Smooth muscle cell of the brain vasculature (primary cell): ENCODE results near the gene CKB.
"Not testable (repeated sequence)": the region's sequence is repeated elsewhere in the genome, so short reads cannot be mapped to it uniquely, and the experiment has no call there.

ENCODE experiments used
- DNase-seq: peaks from one replicate; pipeline ENCODE4 v3.0.0-alpha.2; 2012; ENCODE audit warnings: low read depth, low spot score

The CKB gene

GRCh38 chr14:103526247-103526913 is 3.8 kb upstream of the CKB start:
- no peak for DNase-seq

DNA sequence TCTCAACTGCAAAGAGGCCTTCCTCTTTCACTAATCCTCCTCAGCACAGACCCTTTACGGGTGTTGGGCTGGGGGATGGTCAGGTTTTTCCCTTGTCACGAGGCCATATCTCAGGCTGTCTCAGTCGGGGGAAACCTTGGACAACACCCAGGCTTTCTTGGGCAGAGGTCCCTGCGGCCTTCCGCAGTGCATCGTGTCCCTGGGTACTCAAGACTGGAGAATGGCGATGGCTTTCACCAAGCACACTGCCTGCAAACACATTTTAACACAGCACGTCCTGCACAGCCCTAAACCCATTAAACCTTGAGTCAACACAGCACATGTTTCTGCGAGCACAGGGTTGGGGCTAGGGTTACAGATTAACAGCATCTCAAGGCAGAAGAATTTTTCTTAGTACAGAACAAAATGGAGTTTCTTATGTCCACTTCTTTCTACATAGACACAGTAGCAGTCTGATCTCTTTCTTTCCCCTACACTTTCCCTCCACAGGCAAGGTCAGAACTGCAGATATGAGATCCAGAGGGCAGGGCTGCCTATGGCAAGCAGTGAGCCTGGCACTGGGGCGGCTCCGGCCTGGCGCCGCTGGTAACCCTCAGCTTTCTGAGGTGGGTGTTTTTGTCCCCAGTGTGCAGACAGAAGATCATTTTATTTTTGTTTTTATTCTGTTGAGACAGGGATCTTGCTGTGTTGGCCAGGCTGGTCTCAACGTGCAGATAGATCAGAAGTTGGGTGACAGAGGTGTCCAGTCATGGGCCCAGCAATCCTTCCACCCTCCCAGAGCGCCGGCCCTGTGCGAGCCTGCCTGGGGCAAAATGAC is 3.0 kb upstream of the CKB start:
- not testable (repeated sequence) for DNase-seq

GRCh38 chr14:103524002-103524935 is 1.6 kb upstream of the CKB start:
- DNase-seq = no peak

DNA sequence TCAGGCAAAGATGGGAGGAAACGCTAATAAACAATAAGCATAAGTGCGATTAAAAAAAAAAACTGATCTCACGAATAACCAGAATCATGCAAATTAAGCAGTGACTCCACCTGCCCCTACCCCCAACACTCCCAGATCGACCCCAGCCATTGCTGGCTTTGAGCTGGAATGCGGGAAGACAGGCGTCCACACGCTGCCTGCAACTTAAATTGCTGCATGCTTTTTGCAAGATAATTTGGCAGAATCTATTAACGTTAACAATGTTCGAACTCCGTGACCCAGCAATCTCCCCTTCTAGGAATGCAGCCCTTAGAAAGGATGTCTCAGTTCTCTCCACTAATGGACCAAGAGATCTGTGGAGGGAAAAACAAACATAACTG is 935 bp upstream of the CKB start:
- DNase-seq = no peak

DNA sequence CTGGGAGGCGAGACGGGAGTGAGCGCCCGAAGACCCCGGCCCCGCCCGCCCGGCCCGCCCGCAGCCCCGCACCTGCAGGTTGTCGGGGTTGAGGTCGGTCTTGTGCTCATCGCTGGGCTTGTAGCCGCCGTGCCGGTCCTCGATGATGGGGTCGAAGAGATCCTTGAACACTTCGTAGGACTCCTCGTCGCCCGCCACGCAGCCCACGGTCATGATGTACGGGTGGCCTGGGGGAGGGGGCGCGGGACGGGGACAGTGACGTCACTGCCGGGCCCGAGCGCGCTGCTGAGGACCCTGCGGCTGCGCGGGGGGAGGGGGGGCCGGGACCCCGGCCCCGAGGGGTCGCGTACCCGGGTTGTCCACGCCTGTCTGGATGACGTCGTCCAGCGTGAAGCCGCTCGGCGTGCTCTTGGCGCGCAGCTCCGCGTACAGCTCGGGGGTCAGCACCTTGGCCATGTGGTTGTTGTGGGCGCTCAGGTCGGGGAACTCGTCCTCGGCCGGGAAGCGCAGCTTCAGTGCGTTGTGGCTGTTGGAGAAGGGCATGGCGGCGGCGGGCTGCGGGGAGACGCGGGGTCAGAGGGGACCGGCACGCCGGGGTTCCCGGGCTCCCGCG is 573 bp downstream of the CKB start:
- DNase-seq = no peak

- no peak for DNase-seq
Observed at GRCh38 chr14:103521438-103521950, 1.1 kb downstream of the CKB start.

GRCh38 chr14:103520657-103521437 is 1.8 kb downstream of the CKB start:
- DNase-seq = no peak

DNA sequence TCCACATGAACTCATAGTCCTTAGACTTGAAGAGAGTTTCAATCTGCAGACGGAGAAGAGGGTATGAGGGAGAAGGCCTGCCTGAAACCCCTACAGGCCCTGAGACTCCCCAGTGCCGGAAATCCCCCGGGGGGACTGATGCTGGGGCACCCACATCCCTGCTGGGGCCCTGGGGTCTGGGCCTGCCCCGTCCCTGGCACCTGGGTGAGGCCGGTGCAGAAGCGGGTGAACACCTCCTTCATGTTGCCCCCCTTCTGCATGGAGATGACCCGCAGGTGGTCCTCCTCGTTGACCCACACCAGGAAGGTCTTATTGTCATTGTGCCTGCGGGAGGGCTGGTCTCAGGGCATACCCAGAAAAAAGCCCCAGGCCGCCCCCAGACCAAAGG is 2.4 kb downstream of the CKB start:
- DNase-seq = no peak

DNA sequence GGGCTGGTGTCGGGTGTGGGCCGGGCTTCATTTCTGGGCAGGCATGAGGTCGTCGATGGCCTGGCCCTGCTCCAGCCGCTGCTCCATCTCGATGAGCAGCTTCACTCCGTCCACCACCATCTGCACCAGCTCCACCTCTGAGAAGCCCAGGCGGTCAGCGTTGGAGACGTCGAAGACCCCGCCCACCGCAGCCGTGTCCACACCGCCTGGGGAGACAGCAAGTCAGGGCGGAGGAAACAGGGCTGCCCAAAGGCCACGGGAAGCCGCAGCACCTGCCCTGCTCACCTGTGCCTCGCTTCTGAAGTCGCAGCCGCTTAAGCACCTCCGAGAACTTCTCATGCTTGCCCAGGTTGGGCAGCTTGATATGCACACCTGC is 2.8 kb downstream of the CKB start:
- DNase-seq = no peak

- no peak for DNase-seq
Observed at GRCh38 chr14:103519043-103519836, 3.4 kb downstream of the CKB start.

- DNase-seq = no peak
Observed at GRCh38 chr14:103518422-103519042, 4.1 kb downstream of the CKB start.

DNA sequence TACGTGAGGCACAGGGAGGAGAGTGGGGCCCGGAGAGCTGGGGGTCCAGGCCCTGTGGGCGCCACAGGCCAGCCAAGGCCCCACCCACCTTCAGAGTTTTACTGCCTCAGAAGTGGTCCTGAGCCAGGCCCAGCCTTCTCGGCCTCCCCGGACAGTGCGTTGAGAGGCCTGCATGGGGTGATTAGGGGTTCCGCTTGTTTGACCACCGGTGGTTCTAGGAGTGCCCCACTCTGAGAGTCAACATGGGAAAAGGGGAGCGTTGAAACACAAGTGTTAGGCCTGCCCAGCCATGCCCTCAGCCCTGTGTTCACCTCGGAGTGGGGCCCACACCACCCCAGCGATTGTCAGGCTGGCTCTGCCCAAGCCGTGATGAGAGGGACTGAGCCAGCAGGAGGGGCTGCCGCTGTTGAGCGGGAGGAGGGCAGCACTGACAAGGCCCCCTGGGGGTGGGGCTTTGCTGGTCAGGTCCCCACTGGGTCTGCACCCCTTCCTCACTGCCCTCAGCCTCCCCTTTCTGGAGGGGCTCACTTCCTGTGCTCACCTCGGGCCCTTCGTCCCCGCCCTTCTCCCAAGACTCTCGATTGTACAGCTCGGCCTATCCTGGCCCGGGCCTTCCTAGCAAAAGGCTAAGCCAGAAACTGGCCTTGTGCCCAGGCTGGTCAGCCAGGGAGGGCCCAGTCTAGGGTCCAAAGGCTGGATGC is 4.8 kb downstream of the CKB start:
- no peak for DNase-seq

- no peak for DNase-seq
Observed at GRCh38 chr14:103517174-103517566, 5.5 kb downstream of the CKB start.

DNA sequence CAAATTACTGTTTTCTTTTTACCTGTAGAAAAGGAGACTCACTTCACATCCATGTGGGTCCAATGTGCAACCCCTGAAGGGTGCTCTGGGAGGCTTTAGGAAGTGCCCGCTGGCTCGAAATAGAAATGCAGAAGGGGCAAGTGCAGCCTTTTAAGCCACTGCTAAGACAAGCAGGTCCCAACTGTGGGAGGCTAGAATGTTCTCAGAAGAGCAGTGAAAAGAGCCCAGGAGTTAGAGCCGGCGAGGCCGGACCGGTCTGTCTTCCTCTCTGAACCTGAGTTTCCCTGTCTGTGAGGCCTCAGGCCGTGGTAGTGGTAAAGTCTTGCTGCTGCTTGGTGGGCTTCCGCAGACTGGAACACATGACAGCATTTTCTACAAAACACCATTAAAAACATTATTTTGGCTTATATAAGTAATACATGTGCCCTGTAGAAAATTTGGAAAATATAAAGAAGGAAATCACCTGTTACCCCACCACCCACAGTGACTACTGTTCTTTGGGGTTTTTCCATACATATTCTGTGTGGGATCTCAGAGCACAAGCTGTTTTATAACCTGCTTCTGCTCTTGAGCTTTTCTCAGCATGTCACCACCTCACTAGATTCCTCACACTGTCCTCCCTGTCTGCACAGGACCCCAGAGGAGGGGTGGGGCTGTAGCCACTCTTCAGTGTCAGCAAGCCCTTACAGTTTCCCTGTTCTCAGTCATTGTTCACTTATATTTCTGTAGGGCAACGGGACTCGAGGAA is 6.0 kb downstream of the CKB start:
- no peak for DNase-seq

- no peak for DNase-seq
Observed at GRCh38 chr14:103514596-103515421, 7.8 kb downstream of the CKB start.

DNA sequence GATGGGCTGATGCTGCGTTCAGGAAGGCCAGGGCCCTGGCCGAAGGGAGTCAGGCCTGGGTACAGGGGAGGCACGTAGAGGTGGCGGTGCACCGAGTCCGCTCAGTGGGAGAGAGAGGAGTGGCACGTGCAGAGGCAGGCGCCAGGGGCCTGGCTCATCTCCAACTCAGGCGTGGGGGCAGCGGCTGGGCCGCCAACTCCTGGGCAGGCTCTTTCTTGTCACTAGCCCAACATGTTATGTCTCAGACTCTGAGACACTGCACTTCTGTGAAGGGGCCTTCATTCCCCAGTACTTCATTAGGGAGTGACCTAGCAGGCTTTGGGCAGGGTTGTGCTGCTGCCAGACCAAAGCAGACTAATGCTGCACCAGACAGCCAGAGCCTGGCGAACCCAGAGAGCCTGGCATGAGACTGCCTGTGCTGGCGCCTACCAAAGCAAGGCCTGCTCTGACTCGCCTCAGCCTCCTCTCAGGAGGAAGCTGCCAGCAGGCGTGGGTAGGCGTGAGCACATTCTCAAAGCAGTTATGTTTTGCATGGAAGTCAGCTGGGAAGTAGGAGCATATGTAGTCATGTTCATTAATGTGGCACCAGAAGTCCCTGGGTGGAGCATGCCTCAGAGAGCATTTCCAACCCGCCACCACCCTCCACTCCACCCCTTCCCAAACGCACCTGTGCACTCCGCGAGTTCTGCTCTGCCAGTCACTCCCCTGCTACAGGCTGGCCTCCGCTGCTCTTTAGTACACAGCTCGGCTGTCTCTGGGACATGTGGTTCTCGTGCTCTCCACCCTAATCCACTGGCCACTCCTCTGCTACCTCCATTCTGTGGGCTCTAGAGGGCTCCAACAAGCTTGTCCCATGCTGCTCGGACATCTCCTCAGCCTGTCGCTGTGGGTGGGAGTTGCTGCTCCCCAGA is 9.7 kb downstream of the CKB start:
- DNase-seq = no peak
